8988T (cell line): ENCODE results near the gene ZMYND8.
"Not testable (repeated sequence)": the region's sequence is repeated elsewhere in the genome, so short reads cannot be mapped to it uniquely, and the experiment has no call there.

Source experiments
- DNase-seq: peaks from one replicate; pipeline ENCODE4 v3.0.0; 2011

The ZMYND8 gene

GRCh38 chr20:47222468-47223119 is 133.9 kb downstream of the ZMYND8 start:
- DNase-seq, result no peak

DNA sequence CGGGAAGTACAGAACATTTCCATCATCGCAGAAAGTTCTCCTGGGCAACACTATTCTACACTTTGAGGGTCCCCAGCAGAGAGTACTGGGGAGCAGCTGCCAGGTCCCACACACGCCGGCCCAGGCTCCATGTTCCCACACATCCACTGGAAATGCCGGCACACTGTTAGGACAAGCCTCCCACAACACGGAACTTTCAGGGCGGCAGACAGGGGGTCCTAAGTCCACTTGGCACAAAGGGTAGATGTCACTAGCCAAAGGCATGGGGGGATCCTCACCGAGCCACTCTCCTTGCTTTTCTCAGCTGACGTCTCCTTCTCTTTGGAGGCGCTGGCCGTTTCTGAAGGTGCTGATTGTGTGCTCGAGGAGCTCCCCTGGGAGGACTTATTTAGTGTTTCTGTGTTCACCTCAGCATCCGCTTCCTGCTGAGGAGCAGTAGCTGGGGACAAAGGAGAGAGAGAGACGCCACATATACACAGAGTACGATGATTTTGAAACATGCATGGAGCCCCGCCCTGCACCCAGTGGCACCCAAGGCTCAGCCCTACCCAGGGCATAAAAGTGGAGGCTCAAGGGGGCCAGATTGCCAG is 135.4 kb downstream of the ZMYND8 start:
- no peak for DNase-seq

DNA sequence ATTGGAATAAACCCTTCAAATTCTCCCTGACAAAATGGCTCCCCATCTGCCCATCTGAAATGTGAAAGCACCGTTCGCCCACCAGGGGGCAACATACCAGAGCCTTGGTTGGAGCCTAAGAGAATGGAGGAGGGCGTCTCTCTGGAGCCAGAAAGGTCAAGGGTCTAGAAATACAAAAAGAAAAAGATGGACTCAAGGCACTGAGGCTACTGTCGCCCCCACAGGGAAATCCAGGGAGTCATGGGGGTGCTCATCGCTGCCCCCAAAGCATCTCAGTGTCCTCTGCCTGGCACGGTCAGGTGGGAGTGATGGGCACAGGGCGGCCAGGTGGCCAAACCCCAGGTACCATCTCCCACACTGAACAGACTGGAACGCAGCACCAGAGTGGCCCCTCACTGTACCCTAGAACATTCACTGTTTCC is 136.3 kb downstream of the ZMYND8 start:
- peak; percentile 61 for DNase-seq

- DNase-seq, result no peak
These were observed 138.7 kb downstream of the ZMYND8 start for GRCh38 chr20:47217482-47218446.

DNA sequence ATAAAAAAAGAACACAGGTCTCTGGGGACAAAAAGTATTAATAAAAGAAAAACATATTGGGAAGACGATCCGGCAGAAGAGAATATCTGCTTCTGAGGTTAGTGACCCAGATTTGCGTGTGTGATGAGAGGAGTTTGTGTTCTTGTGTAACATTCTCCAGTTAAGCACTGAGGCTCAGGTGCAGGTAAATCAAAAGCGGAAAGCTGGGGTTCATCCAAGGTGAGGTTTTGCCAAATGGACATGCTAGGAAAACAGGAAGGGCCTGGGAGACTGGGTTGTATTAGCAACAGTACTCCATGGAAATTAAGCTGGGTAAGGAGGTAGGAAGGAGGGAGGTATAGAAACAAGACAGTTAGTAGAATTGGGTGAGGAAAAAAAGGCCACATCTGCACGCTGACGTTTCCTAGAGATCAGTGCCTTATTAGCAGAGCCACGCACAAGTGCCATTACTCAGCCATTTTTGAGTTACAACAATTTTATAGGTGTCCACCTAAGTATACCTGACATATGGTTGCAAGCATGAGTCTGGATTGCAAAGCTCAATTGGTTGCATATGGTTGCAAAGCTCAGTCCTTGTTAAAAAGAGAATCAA is 139.6 kb downstream of the ZMYND8 start:
- DNase-seq, result no peak

GRCh38 chr20:47215653-47216397 is 140.7 kb downstream of the ZMYND8 start:
- no peak for DNase-seq

- DNase-seq, result no peak
These were observed 142.5 kb downstream of the ZMYND8 start for GRCh38 chr20:47213966-47214365.

DNA sequence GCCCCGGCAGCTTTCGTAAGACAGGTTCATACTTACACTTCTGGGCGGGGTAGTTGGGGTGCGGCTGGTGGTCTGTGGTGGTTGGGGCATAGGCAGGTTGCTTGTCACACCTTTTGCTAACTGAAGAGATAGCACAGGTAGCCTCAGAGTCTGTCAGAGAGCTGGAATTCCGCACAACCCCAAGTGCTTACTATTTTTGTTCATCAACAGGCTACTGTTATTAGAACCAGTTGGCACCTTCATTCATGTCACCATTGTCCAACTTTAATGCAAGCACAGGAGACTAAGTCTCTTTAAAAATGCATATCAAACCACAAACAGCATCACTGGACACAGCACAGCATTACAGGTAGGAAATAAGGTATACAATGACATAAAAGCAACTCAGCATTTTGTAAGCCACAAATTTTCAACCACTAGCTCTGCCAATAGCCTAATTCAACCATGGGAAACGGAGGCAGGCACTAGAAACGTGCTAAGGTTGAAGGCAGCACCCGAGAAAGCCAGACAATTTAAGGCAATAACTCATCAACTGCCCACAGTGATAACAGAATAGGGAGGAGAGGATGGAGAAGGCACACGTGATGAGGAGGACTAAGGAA is 143.8 kb downstream of the ZMYND8 start:
- DNase-seq, result no peak

GRCh38 chr20:47211036-47211435 is 145.5 kb downstream of the ZMYND8 start:
- no peak for DNase-seq

DNA sequence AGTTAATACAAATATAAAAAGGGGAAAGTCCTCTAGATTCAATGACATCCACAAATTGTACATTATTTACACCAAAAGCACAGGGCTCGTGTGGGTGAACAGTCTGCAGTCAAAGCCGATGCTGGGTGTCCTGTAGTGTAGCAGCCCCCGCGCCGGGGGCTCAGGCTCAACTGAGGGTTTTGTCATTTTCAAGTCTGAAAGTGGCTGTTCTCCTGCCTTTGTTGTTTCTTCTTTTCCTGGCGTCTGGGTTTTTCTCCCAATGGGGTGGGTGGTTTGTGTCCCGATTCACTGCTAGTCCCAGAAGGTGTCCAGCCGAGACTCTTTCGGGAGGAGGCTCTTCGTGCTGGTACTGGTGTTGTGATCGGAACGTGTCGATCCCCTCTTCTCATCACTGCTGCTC is 146.0 kb downstream of the ZMYND8 start:
- DNase-seq, result no peak

DNA sequence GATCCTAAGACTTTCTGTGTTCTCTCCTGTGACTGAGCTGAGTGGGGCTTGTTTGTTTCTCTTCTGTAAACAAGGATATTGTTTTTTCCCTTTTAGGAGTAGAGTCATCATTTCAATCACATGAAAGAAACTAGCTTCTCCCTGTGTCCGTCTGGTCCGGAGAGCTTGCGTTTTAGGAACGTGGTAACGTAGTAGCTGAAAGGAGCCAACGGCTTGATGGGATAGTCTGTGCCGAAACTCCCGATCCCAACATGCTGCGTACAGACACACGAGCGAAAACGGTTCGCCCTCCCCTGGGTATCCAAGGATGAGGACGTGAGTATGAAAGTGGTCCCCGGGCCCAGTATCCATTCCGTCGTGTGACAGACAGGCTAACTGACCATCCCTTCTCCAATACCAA is 146.5 kb downstream of the ZMYND8 start:
- no peak for DNase-seq

GRCh38 chr20:47208534-47209174 is 147.8 kb downstream of the ZMYND8 start:
- DNase-seq, result no peak

DNA sequence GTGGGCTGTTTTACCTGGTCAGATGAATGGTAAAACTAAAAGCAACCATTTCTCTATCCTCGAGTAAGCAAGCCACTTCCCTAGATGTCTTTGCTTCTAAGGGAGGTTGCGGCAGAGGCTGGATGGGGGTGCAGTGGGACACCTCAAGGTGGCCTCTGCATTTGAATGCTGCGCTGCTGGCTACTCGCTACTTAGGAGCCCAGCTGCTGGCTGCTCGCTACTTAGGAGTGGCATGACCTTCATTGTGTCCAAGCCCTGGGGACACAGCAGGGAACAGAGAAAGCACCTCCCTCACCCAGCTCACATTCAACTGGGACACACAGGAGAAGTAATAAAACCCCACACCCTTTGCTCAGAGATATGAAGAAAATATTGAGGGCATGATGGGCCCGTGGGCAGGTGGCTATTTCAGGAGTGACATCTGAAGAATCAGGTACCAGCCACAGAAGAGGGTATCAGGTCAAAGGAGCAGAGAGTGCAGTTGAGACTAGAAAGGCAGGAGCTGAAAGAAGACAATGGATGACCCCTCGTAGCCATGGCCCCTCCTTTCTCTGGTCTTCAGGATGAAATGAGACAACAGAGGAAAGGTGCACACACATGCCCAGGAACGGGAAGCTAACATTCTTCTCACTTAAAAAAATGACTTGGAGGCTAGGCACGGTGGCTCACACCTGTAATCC is 149.4 kb downstream of the ZMYND8 start:
- DNase-seq, result no peak

DNA sequence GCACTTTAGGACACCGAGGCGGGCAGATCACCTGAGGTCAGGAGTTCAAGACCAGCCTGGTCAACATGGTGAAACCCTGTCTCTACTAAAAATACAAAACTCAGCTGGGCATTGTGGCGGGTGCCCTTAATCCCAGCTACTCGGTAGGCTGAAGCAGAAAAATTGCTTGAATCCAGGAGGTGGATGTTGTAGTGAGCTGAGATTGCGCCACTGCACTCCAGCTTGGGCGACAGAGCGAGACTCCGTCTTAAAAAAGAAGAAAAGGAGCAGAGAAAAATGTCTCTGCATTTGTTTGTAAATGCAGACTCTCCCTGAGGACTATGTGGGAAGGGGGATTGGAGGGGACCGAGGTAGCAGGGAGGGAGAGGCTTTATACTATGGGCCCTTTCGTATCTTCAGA is 149.9 kb downstream of the ZMYND8 start:
- DNase-seq, result not testable (repeated sequence)

DNA sequence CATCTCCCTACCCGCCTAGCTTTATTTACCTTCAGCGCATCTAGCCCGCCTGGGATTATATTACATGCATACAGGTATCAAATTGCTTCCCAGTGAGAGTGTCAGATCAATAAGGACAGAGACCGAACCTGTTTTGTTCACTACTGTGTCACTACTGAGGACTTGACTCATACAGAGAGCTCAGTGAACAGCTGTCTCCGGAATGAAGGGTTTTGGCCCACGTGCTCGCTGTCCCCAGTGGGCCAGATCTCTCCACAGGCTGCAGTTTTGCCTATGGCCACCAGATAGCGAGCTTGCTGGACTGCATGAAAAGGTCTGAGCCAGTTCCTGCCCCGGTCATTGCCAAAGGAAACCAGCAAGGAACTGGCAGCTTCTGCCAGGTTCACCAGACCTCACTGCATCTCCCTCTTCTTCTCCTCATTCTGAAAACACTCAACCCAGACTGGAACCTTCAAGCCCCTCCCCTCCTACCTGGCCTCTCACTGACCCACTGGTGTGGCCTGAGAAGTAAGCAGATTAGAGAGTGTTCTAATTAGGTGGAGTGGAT is 150.8 kb downstream of the ZMYND8 start:
- peak; percentile 47 for DNase-seq

GRCh38 chr20:47204850-47205122 is 151.7 kb downstream of the ZMYND8 start:
- not testable (repeated sequence) for DNase-seq

GRCh38 chr20:47204008-47204849 is 152.3 kb downstream of the ZMYND8 start:
- DNase-seq, result no peak

DNA sequence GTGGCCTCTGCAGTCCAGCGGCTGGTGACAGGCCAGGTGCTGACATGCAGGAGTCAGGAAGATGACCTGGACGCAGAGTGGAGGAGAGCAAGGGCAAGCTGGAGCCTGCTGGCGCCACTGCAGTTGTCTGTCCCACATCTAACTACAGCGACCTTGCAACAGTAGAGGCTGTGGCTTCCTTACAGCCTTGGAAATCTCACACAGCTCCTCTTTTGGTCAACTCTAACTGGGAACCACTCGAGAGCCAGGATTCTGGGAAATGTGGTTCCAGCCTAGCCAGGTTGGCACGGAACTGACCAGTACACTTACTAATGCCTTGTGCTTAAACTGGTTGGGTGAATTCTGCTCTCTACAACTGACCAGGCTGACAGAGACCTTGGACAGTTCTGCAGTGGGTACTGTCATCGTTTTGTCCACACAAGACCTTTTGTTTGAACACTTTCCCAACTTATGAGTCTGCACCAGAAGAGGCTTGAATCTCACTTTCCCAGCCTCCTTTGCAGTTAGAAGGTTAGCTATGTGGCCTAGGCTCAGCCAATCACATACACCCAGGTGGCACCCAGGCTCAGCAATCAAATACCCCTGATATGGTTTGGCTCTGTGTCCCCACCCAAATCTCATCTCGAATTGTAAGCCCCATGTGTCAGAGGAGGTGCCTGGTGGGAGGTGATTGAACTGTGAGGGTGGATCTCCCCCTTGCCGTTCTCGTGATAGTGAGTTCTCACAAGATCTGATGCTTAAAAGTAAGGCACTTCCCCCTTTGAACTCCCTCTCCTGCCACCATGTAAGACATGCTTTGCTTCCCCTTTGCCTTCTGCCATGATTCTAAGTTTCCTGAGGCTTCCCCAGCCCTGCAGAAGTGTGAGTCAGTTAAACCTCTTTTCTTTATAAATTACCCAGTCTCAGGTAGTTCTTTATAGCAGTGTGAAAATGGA is 153.5 kb downstream of the ZMYND8 start:
- no peak for DNase-seq
